GM21423 (cell line): Measurements from ENCODE around the gene LRPAP1.

ENCODE experiments used
- ATAC-seq: cut with Tn5 transposase; IDR thresholded peaks from one replicate; pipeline ENCODE4 v1.9.1; 2021; ENCODE audit warnings: mild to moderate bottlenecking, moderate library complexity; ENCODE audit not compliant: unreplicated experiment

The LRPAP1 gene

GRCh38 chr4:3488820-3489219 is 43.4 kb downstream of the LRPAP1 start:
- ATAC-seq: no peak

- no peak for ATAC-seq
Observed at GRCh38 chr4:3487861-3488260, 44.4 kb downstream of the LRPAP1 start.

- ATAC-seq: no peak
Observed at GRCh38 chr4:3486541-3487540, 45.4 kb downstream of the LRPAP1 start.

- no peak for ATAC-seq
Observed at GRCh38 chr4:3485886-3486540, 46.2 kb downstream of the LRPAP1 start.

- no peak for ATAC-seq
Observed at GRCh38 chr4:3485011-3485791, 47.0 kb downstream of the LRPAP1 start.

- ATAC-seq: no peak
Observed at GRCh38 chr4:3484057-3484973, 47.9 kb downstream of the LRPAP1 start.

- ATAC-seq: no peak
Observed at GRCh38 chr4:3483471-3483921, 48.7 kb downstream of the LRPAP1 start.

- no peak for ATAC-seq
Observed at GRCh38 chr4:3482707-3483106, 49.5 kb downstream of the LRPAP1 start.

- ATAC-seq: no peak
Observed at GRCh38 chr4:3481783-3482393, 50.3 kb downstream of the LRPAP1 start.

GRCh38 chr4:3481113-3481531 is 51.1 kb downstream of the LRPAP1 start:
- ATAC-seq: no peak

GRCh38 chr4:3480528-3481112 is 51.6 kb downstream of the LRPAP1 start:
- ATAC-seq: no peak

GRCh38 chr4:3479358-3480101 is 52.7 kb downstream of the LRPAP1 start:
- ATAC-seq: no peak

- ATAC-seq: no peak
Observed at GRCh38 chr4:3478446-3479357, 53.5 kb downstream of the LRPAP1 start.

GRCh38 chr4:3477750-3478430 is 54.3 kb downstream of the LRPAP1 start:
- no peak for ATAC-seq

GRCh38 chr4:3476936-3477749 is 55.1 kb downstream of the LRPAP1 start:
- no peak for ATAC-seq

GRCh38 chr4:3476341-3476747 is 55.9 kb downstream of the LRPAP1 start:
- ATAC-seq: no peak
